GM18498 (cell line): ENCODE results near the gene BMAL1.

ENCODE experiments used
- ATAC-seq: cut with Tn5 transposase; IDR thresholded peaks from one replicate; pipeline ENCODE4 v1.9.1; 2021; ENCODE audit warnings: mild to moderate bottlenecking, moderate library complexity; ENCODE audit not compliant: unreplicated experiment

Gene BMAL1

GRCh38 chr11:13314676-13315394, 37.2 kb downstream of the BMAL1 start:
- no peak for ATAC-seq

- peak; percentile 20 for ATAC-seq
Observed at GRCh38 chr11:13315517-13316432, 38.2 kb downstream of the BMAL1 start.

GRCh38 chr11:13316528-13316961, 39.0 kb downstream of the BMAL1 start:
- ATAC-seq = peak; percentile 46

GRCh38 chr11:13317293-13318080, 39.9 kb downstream of the BMAL1 start:
- no peak for ATAC-seq

- peak; percentile 86 for ATAC-seq
Observed at GRCh38 chr11:13318498-13319295, 41.1 kb downstream of the BMAL1 start.

- ATAC-seq = no peak
Observed at GRCh38 chr11:13320688-13321087, 43.1 kb downstream of the BMAL1 start.

GRCh38 chr11:13321431-13321830, 43.8 kb downstream of the BMAL1 start:
- no peak for ATAC-seq

- ATAC-seq = no peak
Observed at GRCh38 chr11:13324141-13324540, 46.6 kb downstream of the BMAL1 start.

- no peak for ATAC-seq
Observed at GRCh38 chr11:13324709-13325108, 47.1 kb downstream of the BMAL1 start.

- ATAC-seq = no peak
Observed at GRCh38 chr11:13327421-13327820, 49.8 kb downstream of the BMAL1 start.

GRCh38 chr11:13328286-13328685, 50.7 kb downstream of the BMAL1 start:
- no peak for ATAC-seq

GRCh38 chr11:13329670-13330356, 52.2 kb downstream of the BMAL1 start:
- ATAC-seq = no peak

- no peak for ATAC-seq
Observed at GRCh38 chr11:13332124-13332523, 54.5 kb downstream of the BMAL1 start.

- ATAC-seq = peak; percentile 41
Observed at GRCh38 chr11:13333456-13333957, 55.9 kb downstream of the BMAL1 start.

- ATAC-seq = no peak
Observed at GRCh38 chr11:13334034-13334786, 56.6 kb downstream of the BMAL1 start.

- ATAC-seq = peak; percentile 54
Observed at GRCh38 chr11:13335319-13335718, 57.7 kb downstream of the BMAL1 start.

- no peak for ATAC-seq
Observed at GRCh38 chr11:13336246-13336878, 58.8 kb downstream of the BMAL1 start.

GRCh38 chr11:13338019-13338426, 60.4 kb downstream of the BMAL1 start:
- no peak for ATAC-seq
